RPMI7951 (cell line): ENCODE measurements around the gene KLHDC10. TPM values are rescaled to one million over a fixed set of nuclear protein-coding genes. Genes with fewer than 3 reads are reported as not detected.
"Not testable (repeated sequence)": the region's sequence is repeated elsewhere in the genome, so short reads cannot be mapped to it uniquely, and the experiment has no call there.

Experiments
- DNase-seq: peaks from one replicate; pipeline ENCODE4 v3.0.0-alpha.2; 2012; ENCODE audit warnings: low read depth
- total RNA-seq: library from RNA; depleted of rRNA; stranded (reverse); fragments of >200 nt; shearing (Covaris generic); gene quantifications from 2 replicates; pipeline ENCODE4 v1.2.3, GENCODE V29; 2014; rRNA removed

KLHDC10 gene
- total RNA-seq, 1 experiment from 2014 or later: 21.3 TPM

- peak; percentile 66 for DNase-seq
Measured at GRCh38 chr7:130154501-130155317, 84.4 kb downstream of the KLHDC10 start.

GRCh38 chr7:130156140-130156539 lies 85.8 kb downstream of the KLHDC10 start:
- no peak for DNase-seq

- no peak for DNase-seq
Measured at GRCh38 chr7:130157700-130158099, 87.4 kb downstream of the KLHDC10 start.

GRCh38 chr7:130160023-130160422 lies 89.7 kb downstream of the KLHDC10 start:
- DNase-seq: no peak

GRCh38 chr7:130160455-130160854 lies 90.1 kb downstream of the KLHDC10 start:
- no peak for DNase-seq

GRCh38 chr7:130162196-130162595 lies 91.9 kb downstream of the KLHDC10 start:
- no peak for DNase-seq

- DNase-seq: no peak
Measured at GRCh38 chr7:130174237-130174959, 104.1 kb downstream of the KLHDC10 start.

- DNase-seq: no peak
Measured at GRCh38 chr7:130178251-130178650, 107.9 kb downstream of the KLHDC10 start.

- DNase-seq: no peak
Measured at GRCh38 chr7:130179631-130180030, 109.3 kb downstream of the KLHDC10 start.

GRCh38 chr7:130180571-130181262 lies 110.4 kb downstream of the KLHDC10 start:
- DNase-seq: peak; percentile 25

- no peak for DNase-seq
Measured at GRCh38 chr7:130181263-130181605, 110.9 kb downstream of the KLHDC10 start.

GRCh38 chr7:130182990-130183389 lies 112.7 kb downstream of the KLHDC10 start:
- no peak for DNase-seq

- not testable (repeated sequence) for DNase-seq
Measured at GRCh38 chr7:130184349-130184748, 114.0 kb downstream of the KLHDC10 start.

Other genes with a start within 250 kb of the KLHDC10 start
- gene UBE2H, start 117.6 kb upstream of the KLHDC10 start, total RNA-seq: 40.9 and 41.1 TPM in 2 replicates
- 34.7 and 38.0 TPM in 2 replicates for gene ZC3HC1, start 19.2 kb upstream of the KLHDC10 start, total RNA-seq
- 19.3 and 26.7 TPM in 2 replicates for gene TMEM209, start 134.9 kb downstream of the KLHDC10 start, total RNA-seq
- not detected in 2 replicates for gene SSMEM1, start 137.3 kb downstream of the KLHDC10 start, total RNA-seq
- gene CPA2, start 196.3 kb downstream of the KLHDC10 start, total RNA-seq: not detected in 2 replicates
- gene CPA4, start 222.6 kb downstream of the KLHDC10 start, total RNA-seq: 16.8 and 17.9 TPM in 2 replicates